ENCODE results near the gene SF3A2. TPM values are rescaled to one million over a fixed set of nuclear protein-coding genes. Genes with fewer than 3 reads are reported as not detected.
A peak's percentile ranks its signal among the peaks of the same experiment; 100 is the strongest.

The SF3A2 gene
- total and polyA plus RNA-seq, 12 donors = 3.9 to 110 (median 28.2) TPM

- no peak overlapping the region for H3K27ac ChIP-seq
- no peak for DNase-seq
- no peak overlapping the region for H3K4me3 ChIP-seq
- H3K27me3 ChIP-seq = no peaks in the 10 kb centered on the region
- H3K36me3 ChIP-seq (replicated peaks in 1 of 2) = peaks cover 0 to 51% of the 10 kb centered on the region in 2 donors
- TF ChIP-seq POLR2A (IDR thresholded peaks at IDR 0.05) (no peak), CTCF (IDR thresholded peaks at IDR 0.05) (no peak)
- H3K4me1 ChIP-seq (replicated peaks in 1 of 2) = peaks cover 0 to 4% of the 10 kb centered on the region in 2 donors
- intact Hi-C loops (cut with DNase I) = no loop called here
- 89 to 93% (median 91%) methylated on average over 12 to 15 of the region's 15 CpGs for WGBS, 4 donors
- H3K9me3 ChIP-seq (replicated peaks in 1 of 3) = no peaks in the 10 kb centered on the region
These were observed 29.6 kb upstream of the SF3A2 start for GRCh38 chr19:2207008-2207407.

GRCh38 chr19:2207991-2208860 lies 28.4 kb upstream of the SF3A2 start:
- peak in 5 of 7 donors; percentile 32 to 75 (median 48) for DNase-seq
- WGBS, 4 donors = 64 to 77% (median 75%) methylated on average over 21 to 36 of the region's 36 CpGs
- no peak overlapping the region for H3K27ac ChIP-seq
- H3K4me3 ChIP-seq = no peak overlapping the region
- H3K36me3 ChIP-seq (replicated peaks in 1 of 2) = peaks cover 0 to 54% of the 10 kb centered on the region in 2 donors
- H3K27me3 ChIP-seq = no peaks in the 10 kb centered on the region
- H3K9me3 ChIP-seq (replicated peaks in 1 of 3) = no peaks in the 10 kb centered on the region
- TF ChIP-seq POLR2A (IDR thresholded peaks at IDR 0.05) = no peak
- no peak for TF ChIP-seq CTCF (IDR thresholded peaks at IDR 0.05)
- H3K4me1 ChIP-seq (replicated peaks in 1 of 2) = peaks cover 0 to 4% of the 10 kb centered on the region in 2 donors
- intact Hi-C loops (cut with DNase I) = no loop called here

- 54 to 77% (median 74%) methylated on average over 10 of the region's 10 CpGs for WGBS, 4 donors
- DNase-seq = no peak
- Histone ChIP-seq H3K36me3 (replicated peaks in 1 of 2) (peaks cover 0 to 57% of the 10 kb centered on the region in 2 donors), H3K27ac (no peak overlapping the region), H3K27me3 (no peaks in the 10 kb centered on the region), H3K4me3 (no peak overlapping the region), H3K9me3 (replicated peaks in 1 of 3) (no peaks in the 10 kb centered on the region), H3K4me1 (replicated peaks in 1 of 2) (peaks cover 0 to 4% of the 10 kb centered on the region in 2 donors)
- TF ChIP-seq CTCF (IDR thresholded peaks at IDR 0.05) (no peak), POLR2A (IDR thresholded peaks at IDR 0.05) (no peak)
- intact Hi-C loops (cut with DNase I) = no loop called here
These were observed 27.6 kb upstream of the SF3A2 start for GRCh38 chr19:2208975-2209374.

GRCh38 chr19:2209408-2209807 lies 27.2 kb upstream of the SF3A2 start:
- Histone ChIP-seq H3K27me3 (no peaks in the 10 kb centered on the region), H3K4me1 (replicated peaks in 1 of 2) (peaks cover 0 to 4% of the 10 kb centered on the region in 2 donors), H3K36me3 (replicated peaks in 1 of 2) (peaks cover 0 to 61% of the 10 kb centered on the region in 2 donors), H3K27ac (no peak overlapping the region), H3K9me3 (replicated peaks in 1 of 3) (no peaks in the 10 kb centered on the region), H3K4me3 (no peak overlapping the region)
- TF ChIP-seq POLR2A (IDR thresholded peaks at IDR 0.05) = no peak
- no peak for TF ChIP-seq CTCF (IDR thresholded peaks at IDR 0.05)
- intact Hi-C loops (cut with DNase I) = no loop called here
- DNase-seq = no peak
- 84 to 91% (median 88%) methylated on average over 4 to 17 of the region's 17 CpGs for WGBS, 4 donors
